Aorta (tissue), 5 donors: Measurements from ENCODE around the gene ZNF837. TPM values are rescaled to one million over a fixed set of nuclear protein-coding genes. Genes with fewer than 3 reads are reported as not detected.

ENCODE experiments used
- ATAC-seq: fragments of 200-7000 bp; cut with Tn5 transposase; one replicate; pipeline ENCODE4 v1.9.1; 2022; ENCODE audit warnings: moderate library complexity; ENCODE audit not compliant: low FRiP score
- DNase-seq, 2 donors: peaks; one replicate each; pipeline ENCODE4 v3.0.0-alpha.2; 2020
- H3K27ac ChIP-seq, 2 donors: one replicate each; pipeline ENCODE4 v1.5.1; 2013; ENCODE audit warnings: low read length in 2 of 2, mild to moderate bottlenecking in 2 of 2, moderate library complexity in 2 of 2, control low read depth in 1 of 2, inconsistent platforms in 1 of 2, low read depth in 1 of 2
- H3K27me3 ChIP-seq, 2 donors: one replicate each; pipeline ENCODE4 v1.6.1; 2013; ENCODE audit warnings: control low read depth in 1 of 2, low read length in 1 of 2, mild to moderate bottlenecking in 1 of 2, moderate library complexity in 1 of 2; ENCODE audit not compliant: insufficient read depth in 2 of 2, control insufficient read depth in 1 of 2
- H3K36me3 ChIP-seq, 2 donors: one replicate each; pipeline ENCODE4 v1.6.1; 2013; ENCODE audit warnings: control low read depth in 1 of 2, low read length in 1 of 2, mild to moderate bottlenecking in 1 of 2; ENCODE audit not compliant: insufficient read depth in 2 of 2, control insufficient read depth in 1 of 2
- H3K4me1 ChIP-seq, 2 donors: one replicate each; pipeline ENCODE4 v1.6.1; 2013; ENCODE audit warnings: low read length in 2 of 2, control low read depth in 1 of 2, mild to moderate bottlenecking in 1 of 2, moderate library complexity in 1 of 2; ENCODE audit not compliant: insufficient read depth in 2 of 2, control insufficient read depth in 1 of 2
- H3K4me3 ChIP-seq, 2 donors: one replicate each; pipeline ENCODE4 v1.5.1; 2013; ENCODE audit warnings: low read length in 2 of 2, control low read depth in 1 of 2, mild to moderate bottlenecking in 1 of 2
- H3K9me3 ChIP-seq: one replicate; pipeline ENCODE4 v1.6.1; 2013; ENCODE audit warnings: mild to moderate bottlenecking, low read length; ENCODE audit not compliant: control insufficient read depth
- WGBS, 2 donors: extraction: QIAGEN DNeasy Blood & Tissue Kit; methylation state at CpG; one replicate each; pipeline ENCODE4 v1.1.7; 2013; 5-methylcytosine and 5-hydroxymethylcytosine counted together
- intact Hi-C, 2 donors: fragments of 100-400 bp; cut with DNase I; formaldehyde crosslinking; loops; one replicate each; pipeline versions ENCODE4 v1.14.2 to v1.15.0; 2022
- polyA plus RNA-seq, 2 donors: library from polyadenylated mRNA; stranded (reverse); fragments of 200-250 nt; gene quantifications; one replicate each; pipeline ENCODE4 v1.2.3, GENCODE V29; 2013
- total RNA-seq, 2 donors: library from RNA; stranded (reverse); fragmentation: NEBNext Ultra II Directional; extraction: Animal tissue kit (Norgen Biotek cat#: 25700); gene quantifications; one replicate each; pipeline ENCODE4 v1.2.1, GENCODE V29; 2021
- donor health status: healthy with polysubstance abuse.
- donor health status: Bipolar disorder and iron deficiency.
- donor health status: DM: no; HTN: no; CAD: no.
- donor health status: DM: no; HTN: no; CAD: no.
- donor health status: DM: yes; HTN: yes; CAD: no.

Gene ZNF837
- total and polyA plus RNA-seq, 4 donors = 0.65 to 1.8 (median 0.99) TPM

DNA sequence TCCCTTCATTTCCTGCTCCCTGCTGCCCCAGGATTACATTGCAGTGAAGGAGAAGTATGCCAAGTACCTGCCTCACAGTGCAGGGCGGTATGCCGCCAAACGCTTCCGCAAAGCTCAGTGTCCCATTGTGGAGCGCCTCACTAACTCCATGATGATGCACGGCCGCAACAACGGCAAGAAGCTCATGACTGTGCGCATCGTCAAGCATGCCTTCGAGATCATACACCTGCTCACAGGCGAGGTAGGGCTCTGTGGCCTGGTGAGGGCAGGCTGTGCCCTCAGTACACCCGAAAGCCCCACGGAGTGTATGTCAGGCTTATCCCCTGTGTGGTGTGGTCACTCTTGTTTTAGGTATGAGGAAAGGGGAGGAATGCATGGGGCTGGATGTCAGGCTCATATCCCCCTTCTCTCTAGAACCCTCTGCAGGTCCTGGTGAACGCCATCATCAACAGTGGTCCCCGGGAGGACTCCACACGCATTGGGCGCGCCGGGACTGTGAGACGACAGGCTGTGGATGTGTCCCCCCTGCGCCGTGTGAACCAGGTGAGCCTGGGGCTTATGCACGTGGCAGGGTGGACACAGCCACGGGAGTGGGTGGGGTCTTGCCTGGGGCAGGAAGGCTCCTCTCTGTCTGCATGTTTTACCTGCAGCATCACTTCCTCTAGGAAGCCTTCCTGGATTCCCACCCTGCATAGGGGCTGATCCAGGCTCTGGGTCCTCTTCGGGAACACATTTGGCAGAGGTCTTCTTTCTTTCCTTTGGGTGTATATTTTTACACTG lies 12.3 kb upstream of the ZNF837 start:
- no peak overlapping the region for H3K27ac ChIP-seq
- 91% methylated on average over 25 to 26 of the region's 26 CpGs for WGBS, 2 donors
- no peaks in the 10 kb centered on the region for H3K27me3 ChIP-seq
- H3K4me1 ChIP-seq = no peaks in the 10 kb centered on the region
- no peak overlapping the region for H3K4me3 ChIP-seq
- intact Hi-C loops = no loop called here
- no peaks in the 10 kb centered on the region for H3K9me3 ChIP-seq
- DNase-seq (no peak), ATAC-seq (no peak)
- H3K36me3 ChIP-seq = peaks cover 3 to 16% of the 10 kb centered on the region in 2 donors

GRCh38 chr19:58388175-58388526 lies 7.3 kb upstream of the ZNF837 start:
- no peak for ATAC-seq
- no peaks in the 10 kb centered on the region for H3K4me1 ChIP-seq
- intact Hi-C loops = no loop called here
- H3K4me3 ChIP-seq = no peak overlapping the region
- no peaks in the 10 kb centered on the region for H3K9me3 ChIP-seq
- H3K36me3 ChIP-seq = peaks cover 0 to 5% of the 10 kb centered on the region in 2 donors
- H3K27ac ChIP-seq = no peak overlapping the region
- DNase-seq = no peak
- H3K27me3 ChIP-seq = no peaks in the 10 kb centered on the region
- 89 to 93% methylated on average over 3 of the region's 3 CpGs for WGBS, 2 donors

GRCh38 chr19:58387338-58388174 lies 6.7 kb upstream of the ZNF837 start:
- DNase-seq = no peak
- H3K27ac ChIP-seq = no peak overlapping the region
- no peak for ATAC-seq
- H3K36me3 ChIP-seq = no peaks in the 10 kb centered on the region
- H3K4me3 ChIP-seq = peak overlapping the region; percentile 87 to 90
- no peaks in the 10 kb centered on the region for H3K9me3 ChIP-seq
- no peaks in the 10 kb centered on the region for H3K4me1 ChIP-seq
- intact Hi-C loops = no loop called here
- WGBS, 2 donors = 8 to 9% methylated on average over 39 of the region's 39 CpGs
- no peaks in the 10 kb centered on the region for H3K27me3 ChIP-seq

DNA sequence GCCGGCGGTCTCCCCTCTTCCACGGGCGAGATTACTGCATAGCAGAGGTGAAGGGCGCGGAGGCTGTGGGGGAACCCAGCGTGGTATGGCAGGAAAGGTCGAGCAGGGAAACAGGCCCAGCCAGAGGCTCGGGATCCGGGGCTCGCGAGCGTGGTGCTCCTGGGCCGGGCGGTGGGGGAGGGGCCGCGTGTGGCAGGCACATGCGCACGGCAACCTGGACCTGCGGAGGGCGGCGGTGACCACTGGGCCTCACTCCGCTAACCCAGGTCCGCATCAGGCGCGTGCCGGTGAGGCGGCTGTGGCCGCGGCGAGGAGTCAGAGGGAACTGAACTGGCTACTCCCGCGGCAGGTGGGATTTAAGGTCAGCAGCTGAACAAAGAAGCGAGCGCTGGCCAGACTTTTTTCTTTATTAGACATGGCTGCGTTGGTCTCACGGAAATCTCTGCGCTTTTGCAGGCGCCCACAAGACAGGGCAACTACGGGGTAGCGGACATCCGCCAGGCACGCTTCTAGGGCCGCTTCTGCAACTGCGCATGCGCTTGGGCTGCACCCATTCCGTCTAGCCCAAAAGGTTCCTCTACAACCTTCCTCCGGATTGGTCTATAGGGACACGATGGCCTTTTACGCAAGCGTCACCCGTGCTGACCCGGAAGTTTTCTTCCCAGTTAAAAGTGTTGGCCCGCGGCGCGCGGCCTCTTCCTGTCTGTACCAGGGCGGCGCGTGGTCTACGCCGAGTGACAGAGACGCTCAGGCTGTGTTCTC lies 5.9 kb upstream of the ZNF837 start, which contains the start of gene RPS5:
TSS of gene RPS5 (plus strand) at position 694 of the 762 bp plus-strand sequence. CDS start 869 bp downstream, outside the sequence.
- DNase-seq (peak; percentile 97 to 98), ATAC-seq (peak; percentile 98)
- peak within 1 kb of the TSS; percentile 62 to 93 for H3K27ac ChIP-seq
- peak within 1 kb of the TSS; percentile 87 to 90 for H3K4me3 ChIP-seq
- H3K4me1 ChIP-seq = peaks cover 0 to 3% of the 10 kb centered on the region in 2 donors
- no peaks in the 10 kb centered on the region for H3K36me3 ChIP-seq
- WGBS, 2 donors = 0 to 1% methylated on average over 59 to 64 of the region's 64 CpGs
- no peaks in the 10 kb centered on the region for H3K9me3 ChIP-seq
- H3K27me3 ChIP-seq = no peaks in the 10 kb centered on the region
- intact Hi-C loops = no loop called here

GRCh38 chr19:58385891-58386575 lies 5.2 kb upstream of the ZNF837 start:
- intact Hi-C loops = no loop called here
- H3K27ac ChIP-seq = peak overlapping the region; percentile 62 to 93
- ATAC-seq = peak; percentile 3
- H3K4me3 ChIP-seq = peak overlapping the region; percentile 32 to 78
- WGBS, 2 donors = 8 to 10% methylated on average over 36 of the region's 36 CpGs
- H3K4me1 ChIP-seq = peaks cover 0 to 3% of the 10 kb centered on the region in 2 donors
- no peaks in the 10 kb centered on the region for H3K9me3 ChIP-seq
- peak; percentile 54 to 81 for DNase-seq
- no peaks in the 10 kb centered on the region for H3K36me3 ChIP-seq
- no peaks in the 10 kb centered on the region for H3K27me3 ChIP-seq

DNA sequence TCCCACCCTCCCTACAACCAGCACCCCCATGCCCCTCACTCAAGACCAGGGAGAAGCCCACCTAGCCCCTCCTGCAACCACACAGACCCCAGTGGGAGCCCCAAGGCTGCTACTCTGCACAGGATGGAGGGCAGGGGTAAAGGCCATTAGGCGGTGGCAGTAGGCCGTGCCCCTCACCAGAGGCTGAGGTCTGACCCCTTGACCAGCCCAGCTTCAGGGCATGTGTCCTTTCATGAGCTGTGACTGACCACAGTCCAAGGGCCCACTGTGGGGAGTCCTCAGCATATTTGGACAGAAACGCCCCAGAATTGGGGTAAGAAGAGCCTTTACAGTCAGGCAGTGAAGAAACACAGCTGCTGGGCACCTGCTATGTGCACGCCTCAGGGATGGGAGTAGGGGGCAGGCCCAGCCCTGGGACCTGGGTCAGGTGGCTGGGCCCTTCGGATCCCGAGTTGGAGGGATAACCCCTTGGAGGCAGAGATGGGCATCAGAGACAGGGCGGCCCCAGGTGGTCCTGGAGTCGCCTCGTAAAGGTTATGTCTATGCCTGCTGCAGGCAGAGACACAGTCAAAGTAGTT lies 4.6 kb upstream of the ZNF837 start:
- DNase-seq = no peak
- intact Hi-C loops = no loop called here
- WGBS, 2 donors = 83 to 84% methylated on average over 9 of the region's 9 CpGs
- ATAC-seq = no peak
- Histone ChIP-seq H3K9me3 (no peaks in the 10 kb centered on the region), H3K36me3 (no peaks in the 10 kb centered on the region), H3K4me1 (peaks cover 0 to 3% of the 10 kb centered on the region in 2 donors), H3K27me3 (no peaks in the 10 kb centered on the region), H3K27ac (peak overlapping the region in 1 of 2 donors; percentile 93), H3K4me3 (no peak overlapping the region)

- H3K27ac ChIP-seq = no peak overlapping the region
- no peaks in the 10 kb centered on the region for H3K9me3 ChIP-seq
- DNase-seq = no peak
- intact Hi-C loops = no loop called here
- H3K4me1 ChIP-seq = peaks cover 0 to 3% of the 10 kb centered on the region in 2 donors
- no peak for ATAC-seq
- H3K27me3 ChIP-seq = no peaks in the 10 kb centered on the region
- 92 to 93% methylated on average over 6 of the region's 6 CpGs for WGBS, 2 donors
- H3K36me3 ChIP-seq = no peaks in the 10 kb centered on the region
- no peak overlapping the region for H3K4me3 ChIP-seq
Observed at GRCh38 chr19:58382997-58383603, 2.3 kb upstream of the ZNF837 start.
